ENCODE measurements around the gene ODAD3. TPM values are rescaled to one million over a fixed set of nuclear protein-coding genes. Genes with fewer than 3 reads are reported as not detected.
"Not testable (repeated sequence)": the region's sequence is repeated elsewhere in the genome, so short reads cannot be mapped to it uniquely, and the experiment has no call there.

Gene ODAD3
- total RNA-seq, 6 experiments from 2014 or later = 0.21 to 0.73 (median 0.54) TPM

- Histone ChIP-seq H3K36me3 (no peaks in the 10 kb centered on the region), H3K27ac (no peak overlapping the region), H3K4me1 (peaks cover 0 to 13% (median 0%) of the 10 kb centered on the region in 4 donors), H3K4me3 (no peak overlapping the region), H3K9me3 (no peaks in the 10 kb centered on the region), H3K27me3 (peaks cover 0 to 12% of the 10 kb centered on the region in 2 donors)
- ATAC-seq = no peak
- TF ChIP-seq CTCF (IDR thresholded peaks at IDR 0.05) (no peak), POLR2A (IDR thresholded peaks at IDR 0.05) (no peak)
- intact Hi-C loops (cut with DNase I) = no loop called here
- WGBS (ENCODE audit: insufficient coverage, low coverage, low lambda C conversion rate, missing lambda C conversion rate) = 31% methylated on average over 23 of the region's 62 CpGs
- no peak for DNase-seq
Observed at GRCh38 chr19:11479090-11479897, 44.4 kb upstream of the ODAD3 start.

GRCh38 chr19:11478167-11479089 lies 43.5 kb upstream of the ODAD3 start:
- Histone ChIP-seq H3K4me1 (peaks cover 0 to 13% (median 0%) of the 10 kb centered on the region in 4 donors), H3K27me3 (peaks cover 0 to 10% of the 10 kb centered on the region in 2 donors), H3K36me3 (no peaks in the 10 kb centered on the region), H3K9me3 (no peaks in the 10 kb centered on the region), H3K27ac (no peak overlapping the region), H3K4me3 (no peak overlapping the region)
- no peak for DNase-seq
- WGBS (ENCODE audit: insufficient coverage, low coverage, low lambda C conversion rate, missing lambda C conversion rate) = 43% methylated on average over 17 of the region's 19 CpGs
- no peak for ATAC-seq
- no peak for TF ChIP-seq POLR2A (IDR thresholded peaks at IDR 0.05)
- no peak for TF ChIP-seq CTCF (IDR thresholded peaks at IDR 0.05)
- intact Hi-C loops (cut with DNase I) = no loop called here

GRCh38 chr19:11475861-11476260 lies 40.9 kb upstream of the ODAD3 start:
- WGBS (ENCODE audit: insufficient coverage, low coverage, low lambda C conversion rate, missing lambda C conversion rate) = 74% methylated on average over 6 of the region's 8 CpGs
- H3K27me3 ChIP-seq = no peaks in the 10 kb centered on the region
- no peak overlapping the region for H3K4me3 ChIP-seq
- intact Hi-C loops (cut with DNase I) = no loop called here
- H3K9me3 ChIP-seq = no peaks in the 10 kb centered on the region
- DNase-seq = no peak
- TF ChIP-seq CTCF (IDR thresholded peaks at IDR 0.05) (no peak), POLR2A (IDR thresholded peaks at IDR 0.05) (no peak)
- H3K27ac ChIP-seq = no peak overlapping the region
- ATAC-seq = no peak
- no peaks in the 10 kb centered on the region for H3K4me1 ChIP-seq
- no peaks in the 10 kb centered on the region for H3K36me3 ChIP-seq

GRCh38 chr19:11475343-11475742 lies 40.4 kb upstream of the ODAD3 start:
- DNase-seq; H3K27ac ChIP-seq; H3K9me3 ChIP-seq; intact Hi-C loops (cut with DNase I); H3K27me3 ChIP-seq; H3K36me3 ChIP-seq; ATAC-seq; H3K4me1 ChIP-seq; H3K4me3 ChIP-seq: not testable (repeated sequence)
- WGBS (ENCODE audit: insufficient coverage, low coverage, low lambda C conversion rate, missing lambda C conversion rate) = 86% methylated on average over 2 of the region's 3 CpGs

GRCh38 chr19:11473725-11474124 lies 38.8 kb upstream of the ODAD3 start:
- WGBS (ENCODE audit: insufficient coverage, low coverage, low lambda C conversion rate, missing lambda C conversion rate) = 68% methylated on average over 4 of the region's 4 CpGs
- TF ChIP-seq CTCF (IDR thresholded peaks at IDR 0.05) = no peak
- no peak for TF ChIP-seq POLR2A (IDR thresholded peaks at IDR 0.05)
- Histone ChIP-seq H3K4me3 (no peak overlapping the region), H3K4me1 (no peaks in the 10 kb centered on the region), H3K27me3 (no peaks in the 10 kb centered on the region), H3K36me3 (no peaks in the 10 kb centered on the region), H3K27ac (no peak overlapping the region), H3K9me3 (no peaks in the 10 kb centered on the region)
- no peak for DNase-seq
- ATAC-seq = no peak
- intact Hi-C loops (cut with DNase I) = no loop called here

- H3K27me3 ChIP-seq; DNase-seq; H3K4me1 ChIP-seq; H3K36me3 ChIP-seq; H3K9me3 ChIP-seq; H3K27ac ChIP-seq; ATAC-seq; intact Hi-C loops (cut with DNase I); H3K4me3 ChIP-seq: not testable (repeated sequence)
- 56% methylated on average over 8 of the region's 8 CpGs for WGBS (ENCODE audit: insufficient coverage, low coverage, low lambda C conversion rate, missing lambda C conversion rate)
Observed at GRCh38 chr19:11468266-11468845, 33.4 kb upstream of the ODAD3 start.

Measured in right lobe of liver (tissue), 6 donors.